Colonic mucosa (tissue), 4 donors: ENCODE measurements around the gene CNTNAP5. TPM values are rescaled to one million over a fixed set of nuclear protein-coding genes. Genes with fewer than 3 reads are reported as not detected.

ENCODE experiments used
- DNase-seq: peaks from one replicate; pipeline ENCODE4 v3.0.0-alpha.2; 2020
- H3K27ac ChIP-seq: fragments of 200-600 bp; one replicate; pipeline ENCODE4 v1.8.0; 2021
- H3K27me3 ChIP-seq: fragments of 200-600 bp; one replicate; pipeline ENCODE4 v1.8.0; 2021
- H3K36me3 ChIP-seq: fragments of 200-600 bp; one replicate; pipeline ENCODE4 v1.8.0; 2021
- H3K4me1 ChIP-seq: fragments of 200-600 bp; one replicate; pipeline ENCODE4 v1.8.0; 2021; ENCODE audit warnings: mild to moderate bottlenecking
- H3K4me3 ChIP-seq: fragments of 200-600 bp; one replicate; pipeline ENCODE4 v1.8.0; 2021
- H3K9ac ChIP-seq, 2 donors: one replicate each; pipeline ENCODE4 v1.7.0; 2013; ENCODE audit warnings: control low read depth in 2 of 2, low read depth in 2 of 2, low read length in 2 of 2
- H3K9me3 ChIP-seq: fragments of 200-600 bp; one replicate; pipeline ENCODE4 v1.8.0; 2021
- intact Hi-C: fragments of 100-400 bp; cut with DNase I; formaldehyde crosslinking; loops from one replicate; pipeline ENCODE4 v1.14.1; 2022
- total RNA-seq, 2 donors: library from RNA; stranded (reverse); fragmentation: NEBNext Ultra II Directional in 1 of 2; extraction: Animal tissue kit (Norgen Biotek cat#: 25700) in 1 of 2; gene quantifications; one replicate each; pipeline ENCODE4 v1.2.1, GENCODE V29; 2021
- TF ChIP-seq, protein P1 (sequence below): fragments of 200-600 bp; IDR thresholded peaks from one replicate; pipeline ENCODE4 v1.8.0; 2022; ENCODE audit warnings: antibody characterized with exemption, mild to moderate bottlenecking
- donor health status: healthy.
- donor health status: DM: no; HTN: no; CAD: no.
- donor health status: DM: no; HTN: no; CAD: no.

Gene CNTNAP5
- total RNA-seq, 2 donors from 2014 or later = 0.35 TPM; not detected in 1

DNA sequence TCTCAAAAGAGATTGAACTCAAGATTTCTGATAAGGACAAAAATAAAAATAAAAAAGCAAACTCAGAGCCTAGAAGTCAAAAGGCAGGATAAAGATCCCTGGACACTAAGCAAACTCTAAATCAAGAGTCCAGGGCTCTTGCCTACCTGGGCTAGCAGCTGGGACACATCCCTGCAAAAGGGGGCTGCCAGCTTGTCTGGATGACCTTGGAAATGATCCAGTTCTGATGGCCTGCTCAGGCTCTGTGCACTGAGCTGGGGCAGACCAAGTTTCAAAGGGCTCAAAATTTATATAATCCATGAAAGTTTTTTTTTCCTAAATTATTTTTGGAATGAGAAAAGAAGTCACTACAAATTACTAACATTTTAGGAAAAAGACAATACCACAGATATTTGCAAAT lies 557.3 kb downstream of the CNTNAP5 start:
- Histone ChIP-seq H3K27ac (no peak overlapping the region), H3K4me3 (no peak overlapping the region), H3K36me3 (no peaks in the 10 kb centered on the region), H3K9ac (no peak overlapping the region), H3K27me3 (no peaks in the 10 kb centered on the region), H3K4me1 (no peaks in the 10 kb centered on the region), H3K9me3 (no peaks in the 10 kb centered on the region)
- intact Hi-C loops = no loop called here
- DNase-seq = no peak
- TF ChIP-seq, protein P1, sequence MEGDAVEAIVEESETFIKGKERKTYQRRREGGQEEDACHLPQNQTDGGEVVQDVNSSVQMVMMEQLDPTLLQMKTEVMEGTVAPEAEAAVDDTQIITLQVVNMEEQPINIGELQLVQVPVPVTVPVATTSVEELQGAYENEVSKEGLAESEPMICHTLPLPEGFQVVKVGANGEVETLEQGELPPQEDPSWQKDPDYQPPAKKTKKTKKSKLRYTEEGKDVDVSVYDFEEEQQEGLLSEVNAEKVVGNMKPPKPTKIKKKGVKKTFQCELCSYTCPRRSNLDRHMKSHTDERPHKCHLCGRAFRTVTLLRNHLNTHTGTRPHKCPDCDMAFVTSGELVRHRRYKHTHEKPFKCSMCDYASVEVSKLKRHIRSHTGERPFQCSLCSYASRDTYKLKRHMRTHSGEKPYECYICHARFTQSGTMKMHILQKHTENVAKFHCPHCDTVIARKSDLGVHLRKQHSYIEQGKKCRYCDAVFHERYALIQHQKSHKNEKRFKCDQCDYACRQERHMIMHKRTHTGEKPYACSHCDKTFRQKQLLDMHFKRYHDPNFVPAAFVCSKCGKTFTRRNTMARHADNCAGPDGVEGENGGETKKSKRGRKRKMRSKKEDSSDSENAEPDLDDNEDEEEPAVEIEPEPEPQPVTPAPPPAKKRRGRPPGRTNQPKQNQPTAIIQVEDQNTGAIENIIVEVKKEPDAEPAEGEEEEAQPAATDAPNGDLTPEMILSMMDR = no peak

GRCh38 chr2:124584615-124585014 lies 559.5 kb downstream of the CNTNAP5 start:
- no peak for DNase-seq
- intact Hi-C loops = loop anchor here (5.0 kb wide), 1 partner anchor 223 kb away; no protein-coding TSS in a partner anchor
- no peaks in the 10 kb centered on the region for H3K9me3 ChIP-seq
- H3K27ac ChIP-seq = no peak overlapping the region
- H3K4me3 ChIP-seq = no peak overlapping the region
- no peaks in the 10 kb centered on the region for H3K27me3 ChIP-seq
- H3K36me3 ChIP-seq = no peaks in the 10 kb centered on the region
- no peaks in the 10 kb centered on the region for H3K4me1 ChIP-seq
- TF ChIP-seq, protein P1 = no peak
- no peak overlapping the region for H3K9ac ChIP-seq

DNA sequence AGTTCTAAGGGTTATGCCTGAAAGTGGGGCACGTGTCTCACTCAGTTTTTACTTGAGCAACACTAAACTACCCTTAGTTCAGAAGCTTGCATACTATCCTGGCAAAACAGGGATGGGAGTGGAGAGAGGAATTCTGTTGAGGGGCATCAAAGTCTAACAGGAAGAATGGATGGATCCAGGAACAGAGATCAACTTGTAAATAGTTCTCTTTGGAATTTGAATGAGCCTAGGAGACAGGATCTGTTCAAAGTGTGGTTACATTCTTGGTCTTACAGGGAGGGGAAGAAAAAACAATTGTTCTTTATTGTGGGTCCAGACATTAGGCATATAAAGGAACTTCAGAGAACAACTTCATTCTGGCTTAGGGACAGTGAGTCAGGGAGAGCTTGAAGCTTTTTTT lies 560.2 kb downstream of the CNTNAP5 start:
- Histone ChIP-seq H3K9ac (no peak overlapping the region), H3K27ac (no peak overlapping the region), H3K27me3 (no peaks in the 10 kb centered on the region), H3K9me3 (no peaks in the 10 kb centered on the region), H3K4me1 (no peaks in the 10 kb centered on the region), H3K4me3 (no peak overlapping the region), H3K36me3 (no peaks in the 10 kb centered on the region)
- intact Hi-C loops = loop anchor here (5.0 kb wide), 1 partner anchor 222 kb away; no protein-coding TSS in a partner anchor
- DNase-seq = no peak
- TF ChIP-seq, protein P1 = no peak

- DNase-seq = no peak
- Histone ChIP-seq H3K27ac (no peak overlapping the region), H3K4me1 (peaks cover 4% of the 10 kb centered on the region), H3K4me3 (no peak overlapping the region), H3K36me3 (no peaks in the 10 kb centered on the region), H3K9ac (no peak overlapping the region), H3K9me3 (no peaks in the 10 kb centered on the region), H3K27me3 (no peaks in the 10 kb centered on the region)
- intact Hi-C loops = loop anchor here (5.0 kb wide), 1 partner anchor 221 kb away; no protein-coding TSS in a partner anchor
- TF ChIP-seq, protein P1 = no peak
Measured at GRCh38 chr2:124586210-124586609, 561.1 kb downstream of the CNTNAP5 start.

- intact Hi-C loops = loop anchor here (5.0 kb wide), 1 partner anchor 220 kb away; no protein-coding TSS in a partner anchor
- Histone ChIP-seq H3K9me3 (no peaks in the 10 kb centered on the region), H3K27me3 (no peaks in the 10 kb centered on the region), H3K27ac (no peak overlapping the region), H3K9ac (no peak overlapping the region), H3K4me3 (no peak overlapping the region), H3K36me3 (no peaks in the 10 kb centered on the region), H3K4me1 (peaks cover 4% of the 10 kb centered on the region)
- TF ChIP-seq, protein P1 = no peak
- no peak for DNase-seq
Measured at GRCh38 chr2:124586835-124587234, 561.7 kb downstream of the CNTNAP5 start.
